Karpas-422 (cell line): ENCODE data around the gene PPFIBP2. TPM values are rescaled to one million over a fixed set of nuclear protein-coding genes. Genes with fewer than 3 reads are reported as not detected.

Experiments
- DNase-seq: peaks from one replicate; pipeline ENCODE4 v3.0.0-alpha.2; 2015
- H2AFZ ChIP-seq: fragments of 200-600 bp; sonication (generic); 2 replicates; pipeline ENCODE4 v1.6.1; 2014; ENCODE audit warnings: antibody characterized with exemption, low read length, mixed read lengths
- H3K27ac ChIP-seq: fragments of 200-600 bp; sonication (generic); 2 replicates; pipeline ENCODE4 v1.5.1; 2014; ENCODE audit warnings: mild to moderate bottlenecking, low read length, moderate library complexity
- H3K27me3 ChIP-seq: fragments of 200-600 bp; sonication (generic); 2 replicates; pipeline ENCODE4 v1.6.1; 2014; ENCODE audit warnings: low read length, mixed read lengths
- H3K36me3 ChIP-seq: fragments of 200-600 bp; sonication (generic); 2 replicates; pipeline ENCODE4 v1.6.1; 2014; ENCODE audit warnings: low read length, mixed read lengths; ENCODE audit not compliant: insufficient read depth
- H3K4me1 ChIP-seq: fragments of 200-600 bp; sonication (generic); 2 replicates; pipeline ENCODE4 v1.6.1; 2014; ENCODE audit warnings: mild to moderate bottlenecking, low read length, mixed read lengths
- H3K4me2 ChIP-seq: fragments of 200-600 bp; sonication (generic); 2 replicates; pipeline ENCODE4 v1.6.1; 2014; ENCODE audit warnings: low read length, low read depth, mild to moderate bottlenecking; ENCODE audit not compliant: poor library complexity, severe bottlenecking
- H3K4me3 ChIP-seq: fragments of 200-600 bp; sonication (generic); 2 replicates; pipeline ENCODE4 v1.5.1; 2014; ENCODE audit warnings: mild to moderate bottlenecking, antibody characterized with exemption, low read length, mixed read lengths
- H3K79me2 ChIP-seq: fragments of 200-600 bp; sonication (generic); 2 replicates; pipeline ENCODE4 v1.6.1; 2014; ENCODE audit warnings: mild to moderate bottlenecking, low read length, mixed read lengths
- H3K9ac ChIP-seq: fragments of 200-600 bp; sonication (generic); 2 replicates; pipeline ENCODE4 v1.6.0; 2014; ENCODE audit warnings: low read length
- H3K9me2 ChIP-seq: fragments of 200-600 bp; sonication (generic), shearing (Covaris generic); replicated peaks from 2 replicates; pipeline ENCODE4 v1.6.0; 2014; ENCODE audit warnings: mild to moderate bottlenecking, low read length, moderate library complexity; ENCODE audit not compliant: insufficient read depth
- H3K9me3 ChIP-seq: fragments of 300-700, 200-600 bp; sonication (generic); 2 replicates; pipeline ENCODE4 v1.6.1; 2014; ENCODE audit warnings: low read length, mixed read lengths
- H4K20me1 ChIP-seq: fragments of 200-600 bp; sonication (generic); 2 replicates; pipeline ENCODE4 v1.6.1; 2014; ENCODE audit warnings: mild to moderate bottlenecking, antibody characterized with exemption, low read length, low read depth; ENCODE audit not compliant: insufficient read depth
- total RNA-seq: library from RNA; depleted of rRNA; stranded (reverse); fragments of >200 nt; shearing (Covaris generic); gene quantifications from 2 replicates; pipeline ENCODE4 v1.2.3, GENCODE V29; 2014; ENCODE audit warnings: low replicate concordance

PPFIBP2 gene
- total RNA-seq, 1 experiment from 2014 or later = 36.5 TPM

GRCh38 chr11:7551571-7551970, 37.8 kb downstream of the PPFIBP2 start:
- Histone ChIP-seq H3K4me1 (no peaks in the 10 kb centered on the region), H3K9me3 (no peaks in the 10 kb centered on the region), H3K9ac (no peak overlapping the region), H2AFZ (no peak overlapping the region), H3K9me2 (no peaks in the 10 kb centered on the region), H3K4me2 (no peak overlapping the region), H4K20me1 (peaks cover 19% of the 10 kb centered on the region; the same call in 1 of the 2 replicates), H3K27me3 (no peaks in the 10 kb centered on the region), H3K4me3 (no peak overlapping the region), H3K36me3 (no peaks in the 10 kb centered on the region), H3K27ac (no peak overlapping the region), H3K79me2 (no peaks in the 10 kb centered on the region)
- DNase-seq = no peak

GRCh38 chr11:7552666-7553065, 38.9 kb downstream of the PPFIBP2 start:
- no peak overlapping the region for H2AFZ ChIP-seq
- H3K27ac ChIP-seq = no peak overlapping the region
- no peaks in the 10 kb centered on the region for H3K9me2 ChIP-seq
- H3K4me3 ChIP-seq = no peak overlapping the region
- DNase-seq = no peak
- H3K4me2 ChIP-seq = no peak overlapping the region
- no peaks in the 10 kb centered on the region for H3K36me3 ChIP-seq
- H3K9me3 ChIP-seq = no peaks in the 10 kb centered on the region
- H3K9ac ChIP-seq = no peak overlapping the region
- peaks cover 19% of the 10 kb centered on the region; the same call in 1 of the 2 replicates for H4K20me1 ChIP-seq
- no peaks in the 10 kb centered on the region for H3K27me3 ChIP-seq
- no peaks in the 10 kb centered on the region for H3K79me2 ChIP-seq
- H3K4me1 ChIP-seq = no peaks in the 10 kb centered on the region

- no peak for DNase-seq
- no peaks in the 10 kb centered on the region for H3K27me3 ChIP-seq
Observed at GRCh38 chr11:7555052-7555699, 41.4 kb downstream of the PPFIBP2 start.

DNA sequence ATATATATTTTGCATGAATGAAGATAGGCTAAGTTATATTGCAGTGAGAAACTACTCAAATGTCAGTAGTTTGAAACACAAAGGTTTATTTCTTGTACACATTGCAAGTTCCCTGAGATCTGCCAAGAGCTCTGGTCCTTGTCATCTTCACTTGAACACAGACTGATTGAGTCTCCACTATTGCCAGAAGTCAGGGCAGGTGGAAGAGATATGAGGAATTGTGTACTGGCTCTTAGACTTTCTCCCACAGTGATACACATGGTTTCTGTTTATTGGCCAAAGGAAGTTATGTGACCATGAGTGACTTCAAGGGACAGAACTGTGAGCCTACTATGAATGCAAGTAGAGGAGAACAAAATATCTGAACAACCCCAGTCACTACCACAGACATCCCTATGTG, 44.2 kb downstream of the PPFIBP2 start:
- Histone ChIP-seq H3K4me3 (no peak overlapping the region), H4K20me1 (peaks cover 3% of the 10 kb centered on the region; the same call in 1 of the 2 replicates), H3K4me1 (no peaks in the 10 kb centered on the region), H3K27ac (no peak overlapping the region), H2AFZ (no peak overlapping the region), H3K36me3 (no peaks in the 10 kb centered on the region), H3K79me2 (no peaks in the 10 kb centered on the region), H3K9me2 (no peaks in the 10 kb centered on the region), H3K9me3 (no peaks in the 10 kb centered on the region), H3K9ac (no peak overlapping the region), H3K27me3 (no peaks in the 10 kb centered on the region), H3K4me2 (no peak overlapping the region)
- no peak for DNase-seq

More at GRCh38 chr11:7555052-7555699, 41.4 kb downstream of the PPFIBP2 start:
- no peak overlapping the region for H2AFZ ChIP-seq
- no peak overlapping the region for H3K9ac ChIP-seq
- H3K9me3 ChIP-seq = no peaks in the 10 kb centered on the region
- H3K27ac ChIP-seq = no peak overlapping the region
- H3K4me2 ChIP-seq = no peak overlapping the region
- H3K9me2 ChIP-seq = no peaks in the 10 kb centered on the region
- no peaks in the 10 kb centered on the region for H3K79me2 ChIP-seq
- no peaks in the 10 kb centered on the region for H3K4me1 ChIP-seq
- H4K20me1 ChIP-seq = peaks cover 2% of the 10 kb centered on the region; the same call in 1 of the 2 replicates
- H3K4me3 ChIP-seq = no peak overlapping the region
- H3K36me3 ChIP-seq = no peaks in the 10 kb centered on the region

DNA sequence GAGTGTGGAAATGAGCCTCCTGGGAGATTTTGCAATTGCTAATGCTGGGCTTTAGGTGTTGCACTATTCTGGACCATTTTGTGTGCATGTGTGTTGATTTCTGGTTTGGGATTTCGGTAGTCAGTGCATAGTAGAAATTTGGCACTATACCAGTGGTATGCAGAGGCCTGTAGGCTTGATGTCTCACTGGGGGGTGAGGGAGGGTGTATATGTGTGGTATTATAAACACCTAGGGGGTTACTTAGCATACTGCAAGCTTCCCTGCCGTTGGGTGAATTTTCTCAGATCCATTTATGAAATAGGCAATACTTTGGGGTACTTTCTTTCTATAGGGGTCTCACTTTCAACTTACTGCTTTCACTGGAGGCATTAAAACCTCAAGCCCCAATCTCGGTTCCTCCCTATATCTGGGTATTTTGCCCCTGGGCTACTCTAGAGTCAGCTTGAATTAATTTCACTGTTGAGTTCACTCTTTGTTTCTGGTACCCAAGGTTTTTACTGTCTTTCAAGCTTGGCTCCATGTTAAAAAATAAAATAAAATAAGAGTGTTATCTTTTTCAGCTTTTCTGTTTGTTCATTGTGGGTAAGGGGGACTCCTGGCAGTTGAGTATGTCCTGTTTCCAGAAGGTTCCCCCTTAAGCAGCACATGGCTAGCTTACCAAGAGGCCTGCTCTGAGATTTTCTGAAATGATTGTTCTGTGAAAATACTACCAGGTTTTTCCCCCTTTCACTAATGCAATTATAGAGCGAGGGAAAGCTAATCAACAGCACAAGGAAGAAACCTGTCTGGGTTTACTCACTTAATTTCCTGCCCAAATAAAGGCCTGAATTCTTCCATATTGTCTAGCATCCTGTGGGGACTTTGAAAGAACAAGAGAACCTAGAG, 45.8 kb downstream of the PPFIBP2 start:
- H3K4me1 ChIP-seq = no peaks in the 10 kb centered on the region
- H3K9me3 ChIP-seq = no peaks in the 10 kb centered on the region
- peaks cover 3% of the 10 kb centered on the region; the same call in 1 of the 2 replicates for H4K20me1 ChIP-seq
- DNase-seq = no peak
- no peak overlapping the region for H3K27ac ChIP-seq
- no peaks in the 10 kb centered on the region for H3K79me2 ChIP-seq
- H3K9ac ChIP-seq = no peak overlapping the region
- H2AFZ ChIP-seq = no peak overlapping the region
- no peaks in the 10 kb centered on the region for H3K9me2 ChIP-seq
- H3K27me3 ChIP-seq = no peaks in the 10 kb centered on the region
- H3K36me3 ChIP-seq = no peaks in the 10 kb centered on the region
- no peak overlapping the region for H3K4me2 ChIP-seq
- no peak overlapping the region for H3K4me3 ChIP-seq

- H3K79me2 ChIP-seq = no peaks in the 10 kb centered on the region
- no peaks in the 10 kb centered on the region for H3K4me1 ChIP-seq
- DNase-seq = no peak
- peaks cover 3% of the 10 kb centered on the region; the same call in 1 of the 2 replicates for H4K20me1 ChIP-seq
- no peak overlapping the region for H3K4me2 ChIP-seq
- no peak overlapping the region for H3K4me3 ChIP-seq
- no peaks in the 10 kb centered on the region for H3K27me3 ChIP-seq
- no peak overlapping the region for H3K9ac ChIP-seq
- no peaks in the 10 kb centered on the region for H3K9me2 ChIP-seq
- no peak overlapping the region for H2AFZ ChIP-seq
- no peaks in the 10 kb centered on the region for H3K9me3 ChIP-seq
- H3K36me3 ChIP-seq = no peaks in the 10 kb centered on the region
- H3K27ac ChIP-seq = no peak overlapping the region
Observed at GRCh38 chr11:7561562-7561961, 47.8 kb downstream of the PPFIBP2 start.

GRCh38 chr11:7563281-7563680, 49.5 kb downstream of the PPFIBP2 start:
- no peak for DNase-seq
- H2AFZ ChIP-seq = no peak overlapping the region
- H3K36me3 ChIP-seq = no peaks in the 10 kb centered on the region
- H3K9me3 ChIP-seq = no peaks in the 10 kb centered on the region
- no peak overlapping the region for H3K9ac ChIP-seq
- no peak overlapping the region for H3K27ac ChIP-seq
- H3K4me1 ChIP-seq = no peaks in the 10 kb centered on the region
- no peak overlapping the region for H3K4me2 ChIP-seq
- H3K9me2 ChIP-seq = no peaks in the 10 kb centered on the region
- H3K4me3 ChIP-seq = no peak overlapping the region
- no peaks in the 10 kb centered on the region for H3K27me3 ChIP-seq
- H3K79me2 ChIP-seq = no peaks in the 10 kb centered on the region
- peaks cover 3% of the 10 kb centered on the region; the same call in 1 of the 2 replicates for H4K20me1 ChIP-seq

GRCh38 chr11:7564803-7565202, 51.0 kb downstream of the PPFIBP2 start:
- Histone ChIP-seq H3K4me3 (no peak overlapping the region), H3K4me1 (no peaks in the 10 kb centered on the region), H3K4me2 (no peak overlapping the region), H4K20me1 (peaks cover 5% of the 10 kb centered on the region; the same call in 1 of the 2 replicates), H3K79me2 (no peaks in the 10 kb centered on the region), H2AFZ (no peak overlapping the region), H3K9me3 (no peaks in the 10 kb centered on the region), H3K27ac (no peak overlapping the region), H3K27me3 (no peaks in the 10 kb centered on the region), H3K9me2 (no peaks in the 10 kb centered on the region), H3K36me3 (no peaks in the 10 kb centered on the region), H3K9ac (no peak overlapping the region)
- no peak for DNase-seq
